Gastroesophageal sphincter (tissue), 3 donors: ENCODE data around the gene DMBX1.

Experiments
- CTCF ChIP-seq, 4 experiments: fragments of 200-600 bp in 2 of 4; fragments of 450-650 bp in 2 of 4; sonication (generic) in 1 of 4; IDR thresholded peaks; one replicate each; pipeline ENCODE4 v1.5.1; 2017 to 2019; ENCODE audit warnings: antibody characterized with exemption in 4 of 4, mild to moderate bottlenecking in 2 of 4, moderate library complexity in 2 of 4
- POLR2AphosphoS5 ChIP-seq: sonication (generic); formaldehyde crosslinking; IDR thresholded peaks from one replicate; pipeline ENCODE4 v1.6.1; 2017; ENCODE audit warnings: antibody characterized with exemption

- TF ChIP-seq CTCF (IDR thresholded peaks at IDR 0.05): no peak
- TF ChIP-seq POLR2AphosphoS5: no peak
Measured at GRCh38 chr1:46479744-46480350, 9.8 kb upstream of the DMBX1 start.
